GM12891 (cell line): ENCODE data around the gene STK10.

Experiments
- DNase-seq: peaks from one replicate; pipeline ENCODE4 v3.0.0; 2011; ENCODE audit warnings: low spot score; ENCODE audit not compliant: insufficient read length
- FAIRE-seq: peaks from 2 replicates; lab custom pipeline; 2011; peaks lifted over from hg19 to GRCh38; lab: Jason Lieb, UNC
- PAX5 ChIP-seq: IDR thresholded peaks from 2 replicates; pipeline ENCODE4 v1.6.1; 2011; ENCODE audit warnings: low read length, moderate library complexity, mild to moderate bottlenecking; ENCODE audit not compliant: insufficient read depth, severe bottlenecking
- POLR2A ChIP-seq: IDR thresholded peaks from 2 replicates; pipeline ENCODE4 v1.6.1; 2011; ENCODE audit warnings: low read depth, low read length, control low read depth
- POLR2AphosphoS5 ChIP-seq: IDR thresholded peaks from 2 replicates; pipeline ENCODE4 v1.6.1; 2011; ENCODE audit warnings: low read depth, low read length, control low read depth
- POU2F2 ChIP-seq: IDR thresholded peaks from 2 replicates; pipeline ENCODE4 v1.6.1; 2011; ENCODE audit warnings: low read depth, mild to moderate bottlenecking, control low read depth, low read length, moderate library complexity
- SPI1 ChIP-seq: IDR thresholded peaks from 2 replicates; pipeline ENCODE4 v1.6.1; 2011; ENCODE audit warnings: low read depth, low read length, control low read depth
- TAF1 ChIP-seq: IDR thresholded peaks from 2 replicates; pipeline ENCODE4 v1.6.1; 2011; ENCODE audit warnings: low read depth, low read length, control low read depth

Gene STK10

GRCh38 chr5:172082180-172082579 lies 105.8 kb downstream of the STK10 start:
- TF ChIP-seq SPI1 = no peak
- no peak for TF ChIP-seq POU2F2
- no peak for TF ChIP-seq PAX5
- no peak for TF ChIP-seq POLR2A
- TF ChIP-seq POLR2AphosphoS5 = no peak; the same call in 1 of the 2 replicates
- no peak for TF ChIP-seq TAF1

GRCh38 chr5:172079876-172080275 lies 108.1 kb downstream of the STK10 start:
- DNase-seq (no peak), FAIRE-seq (no peak)
- TF ChIP-seq PAX5 (no peak), POU2F2 (no peak), POLR2A (no peak), POLR2AphosphoS5 (no peak), SPI1 (no peak), TAF1 (no peak)

More at GRCh38 chr5:172082180-172082579, 105.8 kb downstream of the STK10 start:
- no peak for DNase-seq
- FAIRE-seq = no peak

- FAIRE-seq (no peak), DNase-seq (no peak)
- TF ChIP-seq POLR2AphosphoS5 (no peak), POLR2A (no peak), PAX5 (no peak), SPI1 (no peak), TAF1 (no peak), POU2F2 (no peak)
These were observed 109.2 kb downstream of the STK10 start for GRCh38 chr5:172078726-172079345.

GRCh38 chr5:172077664-172078425 lies 110.2 kb downstream of the STK10 start:
- TF ChIP-seq POU2F2 = no peak
- no peak for TF ChIP-seq POLR2AphosphoS5
- TF ChIP-seq TAF1 = no peak
- no peak for TF ChIP-seq POLR2A
- no peak for TF ChIP-seq PAX5
- no peak for TF ChIP-seq SPI1
- no peak for FAIRE-seq
- no peak for DNase-seq

- TF ChIP-seq PAX5 (no peak), TAF1 (no peak), POLR2AphosphoS5 (no peak), POU2F2 (no peak), SPI1 (no peak)
- no peak for FAIRE-seq
- DNase-seq = no peak
These were observed 111.2 kb downstream of the STK10 start for GRCh38 chr5:172076761-172077244.

- DNase-seq (no peak), FAIRE-seq (no peak)
- TF ChIP-seq POLR2A (no peak), POLR2AphosphoS5 (no peak), POU2F2 (no peak), TAF1 (no peak), SPI1 (no peak), PAX5 (no peak)
These were observed 112.4 kb downstream of the STK10 start for GRCh38 chr5:172075656-172076055.

- no peak for FAIRE-seq
- no peak for DNase-seq
- no peak for TF ChIP-seq POU2F2
These were observed 113.1 kb downstream of the STK10 start for GRCh38 chr5:172074896-172075295.

GRCh38 chr5:172071309-172071875 lies 116.6 kb downstream of the STK10 start:
- no peak for DNase-seq
- TF ChIP-seq SPI1 = no peak
- TF ChIP-seq TAF1 = no peak
- TF ChIP-seq POLR2AphosphoS5 = no peak
- TF ChIP-seq POU2F2 = no peak
- no peak for TF ChIP-seq PAX5
- TF ChIP-seq POLR2A = no peak
- no peak for FAIRE-seq

GRCh38 chr5:172065431-172066065 lies 122.5 kb downstream of the STK10 start:
- no peak for TF ChIP-seq POLR2AphosphoS5
- TF ChIP-seq TAF1 = no peak
- no peak for TF ChIP-seq POU2F2
- no peak for TF ChIP-seq PAX5
- TF ChIP-seq SPI1 = no peak
- no peak for TF ChIP-seq POLR2A
- DNase-seq (no peak), FAIRE-seq (no peak)
